Endodermal cell (in vitro differentiated cells): ENCODE results near the gene GRM7. TPM values are rescaled to one million over a fixed set of nuclear protein-coding genes. Genes with fewer than 3 reads are reported as not detected.

ENCODE experiments used
- DNase-seq: peaks from one replicate; pipeline ENCODE4 v3.0.0-alpha.2; 2017
- H3K27ac ChIP-seq: 2 replicates; pipeline ENCODE4 v1.5.1; 2013; ENCODE audit warnings: mild to moderate bottlenecking, low read depth, low read length, moderate library complexity
- H3K27me3 ChIP-seq: 2 replicates; pipeline ENCODE4 v1.6.1; 2013; ENCODE audit warnings: mild to moderate bottlenecking, low read length, moderate library complexity; ENCODE audit not compliant: insufficient read depth, control insufficient read depth, poor library complexity, severe bottlenecking
- H3K36me3 ChIP-seq: 2 replicates; pipeline ENCODE4 v1.7.0; 2013; ENCODE audit warnings: mild to moderate bottlenecking, low read length, moderate library complexity; ENCODE audit not compliant: control insufficient read depth, insufficient read depth
- H3K4me1 ChIP-seq: one replicate; pipeline ENCODE4 v1.7.0; 2013; ENCODE audit warnings: low read length; ENCODE audit not compliant: control insufficient read depth, insufficient read depth
- H3K4me3 ChIP-seq: 2 replicates; pipeline ENCODE4 v1.5.1; 2013; ENCODE audit warnings: mild to moderate bottlenecking, low read length, moderate library complexity
- H3K9ac ChIP-seq: 2 replicates; pipeline ENCODE4 v1.6.1; 2013; ENCODE audit warnings: mild to moderate bottlenecking, low read length, moderate library complexity; ENCODE audit not compliant: poor library complexity, severe bottlenecking; ENCODE audit errors: extremely low read depth
- H3K9me3 ChIP-seq: 2 replicates; pipeline ENCODE4 v1.6.1; 2013; ENCODE audit warnings: mild to moderate bottlenecking, low read length, moderate library complexity; ENCODE audit not compliant: control insufficient read depth
- H3K27ac Mint-ChIP-seq: 2 replicates; pipeline ENCODE4 v1.8.0; 2020; ENCODE audit warnings: mixed read lengths
- H3K27me3 Mint-ChIP-seq: 2 replicates; pipeline ENCODE4 v1.8.0; 2021; ENCODE audit warnings: mild to moderate bottlenecking, mixed read lengths; ENCODE audit not compliant: insufficient read depth
- H3K36me3 Mint-ChIP-seq: 2 replicates; pipeline ENCODE4 v1.8.0; 2020; ENCODE audit warnings: low read depth, mixed read lengths
- H3K4me1 Mint-ChIP-seq: 2 replicates; pipeline ENCODE4 v1.8.0; 2020; ENCODE audit warnings: mixed read lengths
- H3K4me3 Mint-ChIP-seq: 2 replicates; pipeline ENCODE4 v1.8.0; 2020; ENCODE audit warnings: mild to moderate bottlenecking, moderate library complexity, mixed read lengths
- H3K9me3 Mint-ChIP-seq: 2 replicates; pipeline ENCODE4 v1.8.0; 2020; ENCODE audit warnings: mild to moderate bottlenecking, mixed read lengths
- WGBS, 2 experiments: methylation state at CpG; one replicate each; pipeline versions ENCODE4 v1.1.5 to v1.1.7; 2013; ENCODE audit warnings: missing lambda C conversion rate in 2 of 2, mixed read lengths in 1 of 2; ENCODE audit not compliant: insufficient coverage in 1 of 2, insufficient read length in 1 of 2; 5-methylcytosine and 5-hydroxymethylcytosine counted together
- total RNA-seq, 2 donors: library from RNA; stranded (reverse); fragmentation: NEBNext Ultra II Directional in 1 of 2; extraction: Animal tissue kit (Norgen Biotek cat#: 25700) in 1 of 2; gene quantifications; 2 replicates in 1 of 2; 3 replicates in 1 of 2; pipeline ENCODE4 v1.2.1, GENCODE V29; 2021
- TF ChIP-seq, protein P1 (sequence below): fragments of 200-600 bp; sonication (generic); conservative IDR thresholded peaks from 2 replicates; pipeline ENCODE4 v1.5.0; 2021; ENCODE audit warnings: antibody characterized with exemption, mild to moderate bottlenecking

Gene GRM7
- total RNA-seq, 2 donors from 2014 or later = 0.11 to 0.73 TPM

- peaks cover 14% of the 10 kb centered on the region for H3K9me3 ChIP-seq
- TF ChIP-seq, protein P1, sequence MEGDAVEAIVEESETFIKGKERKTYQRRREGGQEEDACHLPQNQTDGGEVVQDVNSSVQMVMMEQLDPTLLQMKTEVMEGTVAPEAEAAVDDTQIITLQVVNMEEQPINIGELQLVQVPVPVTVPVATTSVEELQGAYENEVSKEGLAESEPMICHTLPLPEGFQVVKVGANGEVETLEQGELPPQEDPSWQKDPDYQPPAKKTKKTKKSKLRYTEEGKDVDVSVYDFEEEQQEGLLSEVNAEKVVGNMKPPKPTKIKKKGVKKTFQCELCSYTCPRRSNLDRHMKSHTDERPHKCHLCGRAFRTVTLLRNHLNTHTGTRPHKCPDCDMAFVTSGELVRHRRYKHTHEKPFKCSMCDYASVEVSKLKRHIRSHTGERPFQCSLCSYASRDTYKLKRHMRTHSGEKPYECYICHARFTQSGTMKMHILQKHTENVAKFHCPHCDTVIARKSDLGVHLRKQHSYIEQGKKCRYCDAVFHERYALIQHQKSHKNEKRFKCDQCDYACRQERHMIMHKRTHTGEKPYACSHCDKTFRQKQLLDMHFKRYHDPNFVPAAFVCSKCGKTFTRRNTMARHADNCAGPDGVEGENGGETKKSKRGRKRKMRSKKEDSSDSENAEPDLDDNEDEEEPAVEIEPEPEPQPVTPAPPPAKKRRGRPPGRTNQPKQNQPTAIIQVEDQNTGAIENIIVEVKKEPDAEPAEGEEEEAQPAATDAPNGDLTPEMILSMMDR = no peak
- no peaks in the 10 kb centered on the region for H3K27me3 ChIP-seq
- no peak for DNase-seq
- H3K4me1 ChIP-seq = no peaks in the 10 kb centered on the region
- Mint-ChIP-seq H3K27me3 (no peaks in the 10 kb centered on the region), H3K27ac (no peak overlapping the region), H3K36me3 (peaks cover 17% of the 10 kb centered on the region), H3K9me3 (peaks cover 34% of the 10 kb centered on the region), H3K4me1 (peaks cover 13% of the 10 kb centered on the region), H3K4me3 (no peak overlapping the region)
- H3K9ac ChIP-seq = no peak overlapping the region
- H3K36me3 ChIP-seq = no peaks in the 10 kb centered on the region
- no peak overlapping the region for H3K27ac ChIP-seq
- no peak overlapping the region for H3K4me3 ChIP-seq
Measured at GRCh38 chr3:7567160-7567559, 706.2 kb downstream of the GRM7 start.

DNA sequence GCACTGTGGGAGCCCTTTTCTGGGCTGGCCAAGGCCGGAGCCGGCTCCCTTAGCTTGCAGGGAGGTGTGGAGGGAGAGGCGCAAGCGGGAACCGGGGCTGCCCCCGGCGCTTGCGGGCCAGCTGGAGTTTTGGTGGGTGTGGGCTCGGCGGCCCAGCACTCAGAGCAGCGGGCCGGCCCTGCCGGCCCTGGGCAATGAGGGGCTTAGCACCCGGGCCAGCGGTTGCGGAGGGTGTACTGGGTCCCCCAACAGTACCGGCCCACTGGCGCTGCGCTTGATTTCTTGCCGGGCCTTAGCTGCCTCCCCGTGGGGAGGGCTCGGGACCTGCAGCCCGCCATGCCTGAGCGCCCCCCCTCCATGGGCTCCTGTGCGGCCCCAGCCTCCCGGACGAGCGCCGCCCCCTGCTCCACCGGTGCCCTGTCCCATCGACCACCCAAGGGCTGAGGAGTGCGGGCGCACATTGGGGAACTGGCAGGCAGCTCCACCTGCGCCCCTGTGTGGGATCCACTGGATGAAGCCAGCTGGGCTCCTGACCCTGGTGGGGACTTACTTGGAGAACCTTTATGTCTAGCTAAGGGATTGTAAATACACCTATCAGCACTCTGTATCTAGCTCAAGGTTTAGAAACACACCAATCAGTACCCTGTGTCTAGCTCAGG lies 707.7 kb downstream of the GRM7 start:
- 94 to 100% methylated on average over 6 to 34 of the region's 34 CpGs for WGBS, 2 experiments

DNA sequence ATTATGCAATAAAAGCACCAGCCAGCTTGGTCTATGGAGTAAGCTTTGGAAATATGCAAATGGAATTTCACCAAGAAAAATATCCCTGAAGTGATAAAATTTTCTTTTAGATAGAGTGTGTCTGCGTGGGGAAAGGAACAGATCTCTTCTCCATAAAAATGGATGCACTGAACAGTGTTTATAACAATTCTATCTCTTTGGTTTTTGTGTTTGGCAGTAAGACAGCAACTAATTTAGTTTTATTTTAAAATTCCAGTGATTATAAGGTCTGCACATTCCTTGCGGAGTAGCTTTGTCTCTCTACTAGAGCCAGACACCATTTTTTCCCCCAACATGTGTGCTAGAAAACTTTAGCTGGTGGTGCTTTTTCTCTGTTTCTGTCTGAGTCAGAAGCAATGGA lies 712.4 kb downstream of the GRM7 start:
- WGBS, 2 experiments = 80 to 96% methylated on average over 1 to 2 of the region's 2 CpGs
- no peak for DNase-seq
- Histone ChIP-seq H3K36me3 (no peaks in the 10 kb centered on the region), H3K9ac (no peak overlapping the region), H3K27ac (no peak overlapping the region), H3K4me3 (no peak overlapping the region), H3K4me1 (no peaks in the 10 kb centered on the region), H3K9me3 (peaks cover 17% of the 10 kb centered on the region), H3K27me3 (no peaks in the 10 kb centered on the region)
- H3K4me3 Mint-ChIP-seq = no peak overlapping the region
- TF ChIP-seq, protein P1 = no peak
- no peak overlapping the region for H3K27ac Mint-ChIP-seq
- no peaks in the 10 kb centered on the region for H3K27me3 Mint-ChIP-seq
- H3K4me1 Mint-ChIP-seq = peaks cover 3% of the 10 kb centered on the region
- H3K9me3 Mint-ChIP-seq = peaks cover 33% of the 10 kb centered on the region
- peaks cover 17% of the 10 kb centered on the region for H3K36me3 Mint-ChIP-seq

More for the DNA sequence above, 707.7 kb downstream of the GRM7 start:
- Histone ChIP-seq H3K9ac (no peak overlapping the region), H3K4me1 (no peaks in the 10 kb centered on the region), H3K9me3 (peaks cover 17% of the 10 kb centered on the region), H3K36me3 (no peaks in the 10 kb centered on the region), H3K27ac (no peak overlapping the region), H3K27me3 (no peaks in the 10 kb centered on the region), H3K4me3 (no peak overlapping the region)
- Mint-ChIP-seq H3K4me3 (no peak overlapping the region), H3K27me3 (no peaks in the 10 kb centered on the region), H3K9me3 (peaks cover 36% of the 10 kb centered on the region), H3K27ac (no peak overlapping the region), H3K4me1 (peaks cover 2% of the 10 kb centered on the region), H3K36me3 (peaks cover 17% of the 10 kb centered on the region)
- DNase-seq = no peak
- TF ChIP-seq, protein P1 = no peak
